ENCODE results near the gene CYGB. TPM values are rescaled to one million over a fixed set of nuclear protein-coding genes. Genes with fewer than 3 reads are reported as not detected.

The CYGB gene
- total and polyA plus RNA-seq, 10 of the 15 experiments (the other 5 are each of a cell fraction or from before 2014, with no cell fraction given) = 0.34 TPM; not detected in 9

DNA sequence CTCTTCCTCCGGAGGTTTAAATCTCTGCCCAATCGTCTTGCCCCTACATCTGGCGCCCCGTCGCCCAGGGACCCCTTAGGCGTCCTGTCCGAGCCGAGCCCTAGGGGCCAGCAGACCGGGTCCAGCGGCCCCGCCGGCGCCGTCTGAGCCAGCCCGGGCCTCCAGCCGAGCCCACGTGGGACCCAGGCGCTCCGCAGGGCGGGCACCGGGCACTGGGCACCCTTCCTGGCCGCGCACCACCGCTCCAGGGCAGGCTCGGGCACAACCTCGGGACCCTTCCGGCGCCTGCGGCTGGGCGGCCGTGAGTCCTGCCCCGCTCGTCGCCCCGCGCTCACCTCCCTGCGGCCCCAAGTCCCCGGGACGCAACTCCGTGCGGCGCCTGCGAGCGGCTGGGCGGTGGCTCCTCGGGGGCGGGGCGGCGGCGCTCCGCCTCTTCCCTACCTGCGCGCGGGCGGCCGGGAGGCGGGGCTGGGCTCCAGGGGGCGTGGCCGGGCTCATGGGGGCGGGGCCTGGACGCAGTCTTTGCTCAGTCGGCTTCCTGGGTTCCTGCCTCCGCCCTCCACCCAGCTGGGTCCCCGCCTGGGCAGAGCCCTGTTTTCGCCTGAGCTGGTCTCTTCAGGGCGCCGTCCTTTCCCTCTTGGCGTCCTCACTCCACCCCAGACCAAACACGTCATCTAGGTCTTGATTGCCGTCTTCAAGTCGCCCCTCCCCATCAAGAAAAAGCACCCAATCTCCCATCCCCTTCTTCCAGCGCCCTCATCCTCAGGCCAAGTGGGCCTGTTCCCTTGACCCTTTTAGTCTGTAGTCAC, 36.3 kb downstream of the CYGB start, which contains the start of gene RHBDF2:
TSS of gene RHBDF2 (minus strand) at position 406 of the 809 bp plus-strand sequence. CDS start 19,899 bp downstream, outside the sequence.
- Histone ChIP-seq H4K20me1 (ENCODE audit: control insufficient read depth, insufficient read depth) (no peaks in the 10 kb centered on the region), H3K4me3 (peak within 1 kb of the TSS; percentile 96), H3K27ac (ENCODE audit: control insufficient read depth, insufficient read depth) (peak within 1 kb of the TSS; percentile 86), H3K9me3 (replicated peaks; ENCODE audit: control insufficient read depth, insufficient read depth, low read length) (no peaks in the 10 kb centered on the region), H3K9ac (ENCODE audit: control insufficient read depth, insufficient read depth, low read length) (peak within 1 kb of the TSS; percentile 81), H2AFZ (ENCODE audit: control insufficient read depth, low read depth, low read length) (peak within 1 kb of the TSS; percentile 85), H3K27me3 (replicated peaks in 1 of 2; ENCODE audit: control insufficient read depth in 2 of 2, insufficient read depth in 2 of 2, low read length in 1 of 2) (no peaks in the 10 kb centered on the region), H3K79me2 (ENCODE audit: control insufficient read depth, insufficient read depth, low read length) (peaks cover 48% of the 10 kb centered on the region), H3K4me1 (ENCODE audit: control insufficient read depth, insufficient read depth, low read length) (peaks cover 41% of the 10 kb centered on the region), H3K36me3 (ENCODE audit: control insufficient read depth in 2 of 2, insufficient read depth in 2 of 2, low read length in 1 of 2) (no peaks in the 10 kb centered on the region; a peak in 1 of 4 replicates), H3K4me2 (ENCODE audit: control insufficient read depth, insufficient read depth) (peak within 1 kb of the TSS; percentile 96)
- POLR2A ChIA-PET = interaction anchor here (0.5 to 9.0 kb wide), 7 partner anchors 9 to 137 kb away, joined by 3 to 101 read pairs (median 7); partner anchors contain the start of gene AANAT
- in situ Hi-C loops (cut with MboI) (no loop called here), intact Hi-C loops (cut with micrococcal nuclease; ENCODE audit: unreplicated experiment) (loop anchor here (1.0 kb wide), 1 partner anchor 19 kb away; no protein-coding TSS in a partner anchor)
- WGBS (ENCODE audit: insufficient coverage, insufficient replicate concordance, low lambda C conversion rate, missing lambda C conversion rate) = 1% methylated on average over 46 of the region's 72 CpGs
- RAD21 ChIA-PET (ENCODE audit: unreplicated experiment) = interaction anchor here (1.0 to 5.4 kb wide), 5 partner anchors 8 to 50 kb away, joined by 3 to 34 read pairs (median 9); partner anchors contain the start of gene AANAT
- SMC1A ChIA-PET (ENCODE audit: uncharacterized antibody, unreplicated experiment) = interaction anchor here (0.7 to 8.7 kb wide), 9 partner anchors 16 to 92 kb away, joined by 3 to 115 read pairs (median 8); partner anchors contain the start of genes AANAT and UBE2O
- peak; percentile 31 for FAIRE-seq
- CTCF ChIA-PET = interaction anchor here (0.6 to 8.9 kb wide), 14 partner anchors 9 to 116 kb away, joined by 3 to 186 read pairs (median 6); partner anchors contain the start of gene AANAT
- DNase-seq (ENCODE audit: low read depth, low spot score) = peak; percentile 62
- peak; percentile 83 for ATAC-seq
- TSS peak; percentile 79 for BruUV-seq (replicated peaks)
- peak; percentile 57; the same call in 1 of the 2 replicates for TF ChIP-seq POLR2AphosphoS5 (IDR thresholded peaks at IDR 0.05; ENCODE audit: low read length)
- TF ChIP-seq, protein P1, sequence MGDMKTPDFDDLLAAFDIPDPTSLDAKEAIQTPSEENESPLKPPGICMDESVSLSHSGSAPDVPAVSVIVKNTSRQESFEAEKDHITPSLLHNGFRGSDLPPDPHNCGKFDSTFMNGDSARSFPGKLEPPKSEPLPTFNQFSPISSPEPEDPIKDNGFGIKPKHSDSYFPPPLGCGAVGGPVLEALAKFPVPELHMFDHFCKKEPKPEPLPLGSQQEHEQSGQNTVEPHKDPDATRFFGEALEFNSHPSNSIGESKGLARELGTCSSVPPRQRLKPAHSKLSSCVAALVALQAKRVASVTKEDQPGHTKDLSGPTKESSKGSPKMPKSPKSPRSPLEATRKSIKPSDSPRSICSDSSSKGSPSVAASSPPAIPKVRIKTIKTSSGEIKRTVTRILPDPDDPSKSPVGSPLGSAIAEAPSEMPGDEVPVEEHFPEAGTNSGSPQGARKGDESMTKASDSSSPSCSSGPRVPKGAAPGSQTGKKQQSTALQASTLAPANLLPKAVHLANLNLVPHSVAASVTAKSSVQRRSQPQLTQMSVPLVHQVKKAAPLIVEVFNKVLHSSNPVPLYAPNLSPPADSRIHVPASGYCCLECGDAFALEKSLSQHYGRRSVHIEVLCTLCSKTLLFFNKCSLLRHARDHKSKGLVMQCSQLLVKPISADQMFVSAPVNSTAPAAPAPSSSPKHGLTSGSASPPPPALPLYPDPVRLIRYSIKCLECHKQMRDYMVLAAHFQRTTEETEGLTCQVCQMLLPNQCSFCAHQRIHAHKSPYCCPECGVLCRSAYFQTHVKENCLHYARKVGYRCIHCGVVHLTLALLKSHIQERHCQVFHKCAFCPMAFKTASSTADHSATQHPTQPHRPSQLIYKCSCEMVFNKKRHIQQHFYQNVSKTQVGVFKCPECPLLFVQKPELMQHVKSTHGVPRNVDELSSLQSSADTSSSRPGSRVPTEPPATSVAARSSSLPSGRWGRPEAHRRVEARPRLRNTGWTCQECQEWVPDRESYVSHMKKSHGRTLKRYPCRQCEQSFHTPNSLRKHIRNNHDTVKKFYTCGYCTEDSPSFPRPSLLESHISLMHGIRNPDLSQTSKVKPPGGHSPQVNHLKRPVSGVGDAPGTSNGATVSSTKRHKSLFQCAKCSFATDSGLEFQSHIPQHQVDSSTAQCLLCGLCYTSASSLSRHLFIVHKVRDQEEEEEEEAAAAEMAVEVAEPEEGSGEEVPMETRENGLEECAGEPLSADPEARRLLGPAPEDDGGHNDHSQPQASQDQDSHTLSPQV (IDR thresholded peaks at IDR 0.05) = peak; percentile 46; the same call in 1 of the 2 replicates
- TF ChIP-seq BHLHE40 (IDR thresholded peaks at IDR 0.05; ENCODE audit: borderline replicate concordance in 1 of 2, low read depth in 2 of 2, low read length in 1 of 2) = peak; percentile 3 to 62; a peak in 2 of 4 replicates
- TF ChIP-seq ZNF207 (IDR thresholded peaks at IDR 0.05; ENCODE audit: borderline replicate concordance) = no peak
- peak; percentile 95 for TF ChIP-seq GATAD2B (conservative IDR thresholded peaks at IDR 0.05; ENCODE audit: low read depth)
- no peak for TF ChIP-seq RUNX3 (IDR thresholded peaks at IDR 0.05; ENCODE audit: low read length)
- TF ChIP-seq, protein P2, sequence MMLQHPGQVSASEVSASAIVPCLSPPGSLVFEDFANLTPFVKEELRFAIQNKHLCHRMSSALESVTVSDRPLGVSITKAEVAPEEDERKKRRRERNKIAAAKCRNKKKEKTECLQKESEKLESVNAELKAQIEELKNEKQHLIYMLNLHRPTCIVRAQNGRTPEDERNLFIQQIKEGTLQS (IDR thresholded peaks at IDR 0.05; ENCODE audit: borderline replicate concordance, extremely low read depth, low read depth, low read length) = no peak
- no peak for TF ChIP-seq STAT3 (IDR thresholded peaks at IDR 0.05; ENCODE audit: low read depth, low read length)
- TF ChIP-seq, protein P3, sequence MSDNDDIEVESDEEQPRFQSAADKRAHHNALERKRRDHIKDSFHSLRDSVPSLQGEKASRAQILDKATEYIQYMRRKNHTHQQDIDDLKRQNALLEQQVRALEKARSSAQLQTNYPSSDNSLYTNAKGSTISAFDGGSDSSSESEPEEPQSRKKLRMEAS (IDR thresholded peaks at IDR 0.05; ENCODE audit: low read depth, low read length) = no peak
- TF ChIP-seq BCL11A (IDR thresholded peaks at IDR 0.05; ENCODE audit: low read depth, low read length) = no peak
- TF ChIP-seq ZNF384 (IDR thresholded peaks at IDR 0.05; ENCODE audit: borderline replicate concordance, low read depth, low read length) = no peak
- TF ChIP-seq, protein P4, sequence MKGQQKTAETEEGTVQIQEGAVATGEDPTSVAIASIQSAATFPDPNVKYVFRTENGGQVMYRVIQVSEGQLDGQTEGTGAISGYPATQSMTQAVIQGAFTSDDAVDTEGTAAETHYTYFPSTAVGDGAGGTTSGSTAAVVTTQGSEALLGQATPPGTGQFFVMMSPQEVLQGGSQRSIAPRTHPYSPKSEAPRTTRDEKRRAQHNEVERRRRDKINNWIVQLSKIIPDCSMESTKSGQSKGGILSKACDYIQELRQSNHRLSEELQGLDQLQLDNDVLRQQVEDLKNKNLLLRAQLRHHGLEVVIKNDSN (IDR thresholded peaks at IDR 0.05; ENCODE audit: borderline replicate concordance, extremely low read length, insufficient read depth, low read depth, low read length) = peak; percentile 59
- 0 out of 2 replicates have a peak, but pooled peaks have one; percentile 19 for TF ChIP-seq ATF7 (IDR thresholded peaks at IDR 0.05; ENCODE audit: low read depth)
- peak; percentile 78 for TF ChIP-seq IKZF1 (conservative IDR thresholded peaks at IDR 0.05)
- 0 out of 2 replicates have a peak, but pooled peaks have one; percentile 46 for TF ChIP-seq ZNF24 (IDR thresholded peaks at IDR 0.05)
- TF ChIP-seq NRF1 (conservative IDR thresholded peaks at IDR 0.05; ENCODE audit: low read depth, low read length) = 0 out of 2 replicates have a peak, but pooled peaks have one; percentile 31
- no peak for TF ChIP-seq STAT1 (conservative IDR thresholded peaks at IDR 0.05)
